Motor neuron (in vitro differentiated cells): Measurements from ENCODE around the gene HTR4. TPM values are rescaled to one million over a fixed set of nuclear protein-coding genes. Genes with fewer than 3 reads are reported as not detected.
A peak's percentile ranks its signal among the peaks of the same experiment; 100 is the strongest.
"Not testable (repeated sequence)": the region's sequence is repeated elsewhere in the genome, so short reads cannot be mapped to it uniquely, and the experiment has no call there.

Source experiments
- ATAC-seq, 8 experiments: fragments of 200-7000 bp; cut with Tn5 transposase; replicated peaks in 6 of 8; 2 replicates each; pipeline ENCODE4 v1.8.0; 2021; ENCODE audit warnings: mild to moderate bottlenecking in 8 of 8, moderate library complexity in 8 of 8
- H3K27ac ChIP-seq, 2 donors: fragments of 250-450 bp; sonication (Bioruptor Pico); 2 replicates each; pipeline ENCODE4 v1.9.0; 2021; ENCODE audit warnings: antibody characterized with exemption in 2 of 2, mild to moderate bottlenecking in 2 of 2, moderate library complexity in 1 of 2
- H3K4me1 ChIP-seq, 2 donors: fragments of 250-450 bp; sonication (Bioruptor Pico); replicated peaks in 1 of 2; 2 replicates each; pipeline ENCODE4 v1.6.1; 2021; ENCODE audit warnings: antibody characterized with exemption in 2 of 2, mild to moderate bottlenecking in 2 of 2, moderate library complexity in 1 of 2
- H3K4me3 ChIP-seq, 5 donors: fragments of 250-450 bp; sonication (Bioruptor Pico); 2 replicates each; pipeline ENCODE4 v1.9.0; 2021; ENCODE audit warnings: antibody characterized with exemption in 5 of 5, mild to moderate bottlenecking in 5 of 5, moderate library complexity in 4 of 5
- WGBS, 10 experiments: fragments of 450-650 bp; shearing (Covaris generic); methylation state at CpG; one replicate each; pipeline ENCODE4 v1.0.0; 2022; 5-methylcytosine and 5-hydroxymethylcytosine counted together
- in situ Hi-C, 9 experiments: fragments of 400-800 bp; cut with MboI; loops; one replicate each; pipeline ENCODE4 v1.15.0; 2021; ENCODE audit warnings: low sequenced_read_pairs in 9 of 9, low pct_unique_long_range_greater_than_20kb in 2 of 9; ENCODE audit not compliant: unreplicated experiment in 9 of 9
- total RNA-seq, 8 experiments: library from RNA; unstranded; fragments of 300-600 nt; gene quantifications; 2 replicates each; pipeline versions ENCODE4 v1.2.3 to v1.2.4, GENCODE V29; 2022

The HTR4 gene
- total RNA-seq, 8 experiments from 2014 or later: 0.13 to 0.81 (median 0.19) TPM; not detected in 2

- Histone ChIP-seq H3K27ac (no peak overlapping the region), H3K4me1 (no peaks in the 10 kb centered on the region), H3K4me3 (no peak overlapping the region)
- 47 to 94% (median 76%) methylated on average over 1 to 6 of the region's 6 CpGs for WGBS, 10 experiments
- in situ Hi-C loops: no loop called here
- ATAC-seq: no peak
Measured at GRCh38 chr5:148539851-148540250, 114.5 kb downstream of the HTR4 start.

GRCh38 chr5:148535190-148535589 lies 119.1 kb downstream of the HTR4 start:
- WGBS, 10 experiments: 0 to 67% (median 24%) methylated on average over 1 of the region's 1 CpG; no CpG with 5 or more reads in 2 of the 10 experiments
- in situ Hi-C loops: no loop called here
- no peak overlapping the region for H3K27ac ChIP-seq
- no peak overlapping the region for H3K4me3 ChIP-seq
- no peak for ATAC-seq
- H3K4me1 ChIP-seq: no peaks in the 10 kb centered on the region

GRCh38 chr5:148532969-148533670 lies 121.2 kb downstream of the HTR4 start:
- ATAC-seq: no peak
- Histone ChIP-seq H3K4me3 (no peak overlapping the region), H3K4me1 (no peaks in the 10 kb centered on the region), H3K27ac (no peak overlapping the region)
- WGBS, 10 experiments: 4 to 87% (median 62%) methylated on average over 1 to 5 of the region's 5 CpGs
- in situ Hi-C loops: no loop called here

GRCh38 chr5:148529450-148529849 lies 124.9 kb downstream of the HTR4 start:
- H3K4me1 ChIP-seq, H3K27ac ChIP-seq, in situ Hi-C loops, H3K4me3 ChIP-seq, ATAC-seq: not testable (repeated sequence)
- WGBS, 10 experiments: 21 to 100% (median 81%) methylated on average over 1 to 2 of the region's 2 CpGs; no CpG with 5 or more reads in 2 of the 10 experiments

- ATAC-seq: no peak
- H3K4me3 ChIP-seq: no peak overlapping the region
- H3K4me1 ChIP-seq: no peaks in the 10 kb centered on the region
- in situ Hi-C loops: no loop called here
- 18 to 100% (median 68%) methylated on average over 1 to 4 of the region's 5 CpGs; no CpG with 5 or more reads in 1 of the 10 experiments for WGBS, 10 experiments
- no peak overlapping the region for H3K27ac ChIP-seq
Measured at GRCh38 chr5:148524721-148525120, 129.6 kb downstream of the HTR4 start.

GRCh38 chr5:148523139-148523538 lies 131.2 kb downstream of the HTR4 start:
- WGBS, 10 experiments: 52 to 94% (median 75%) methylated on average over 1 to 5 of the region's 5 CpGs
- in situ Hi-C loops: no loop called here

GRCh38 chr5:148515460-148515859 lies 138.9 kb downstream of the HTR4 start:
- 0 to 94% (median 65%) methylated on average over 2 of the region's 2 CpGs for WGBS, 10 experiments
- Histone ChIP-seq H3K4me3 (no peak overlapping the region), H3K4me1 (no peaks in the 10 kb centered on the region), H3K27ac (no peak overlapping the region)
- no peak for ATAC-seq
- in situ Hi-C loops: no loop called here

More at GRCh38 chr5:148523139-148523538, 131.2 kb downstream of the HTR4 start:
- no peak overlapping the region for H3K27ac ChIP-seq
- H3K4me1 ChIP-seq: no peaks in the 10 kb centered on the region
- ATAC-seq: no peak
- no peak overlapping the region for H3K4me3 ChIP-seq

- Histone ChIP-seq H3K27ac (no peak overlapping the region), H3K4me3 (no peak overlapping the region), H3K4me1 (no peaks in the 10 kb centered on the region)
- in situ Hi-C loops: no loop called here
- ATAC-seq: no peak
Measured at GRCh38 chr5:148514344-148514743, 140.0 kb downstream of the HTR4 start.

GRCh38 chr5:148512498-148512897 lies 141.8 kb downstream of the HTR4 start:
- 21 to 100% (median 87%) methylated on average over 1 to 7 of the region's 9 CpGs; no CpG with 5 or more reads in 1 of the 10 experiments for WGBS, 10 experiments
- H3K4me3 ChIP-seq: no peak overlapping the region
- no peak overlapping the region for H3K27ac ChIP-seq
- no peaks in the 10 kb centered on the region for H3K4me1 ChIP-seq
- ATAC-seq: no peak
- in situ Hi-C loops: no loop called here

- in situ Hi-C loops: no loop called here
- H3K4me3 ChIP-seq: no peak overlapping the region
- no peak overlapping the region for H3K27ac ChIP-seq
- H3K4me1 ChIP-seq: no peaks in the 10 kb centered on the region
- 0 to 67% (median 21%) methylated on average over 1 of the region's 1 CpG; no CpG with 5 or more reads in 4 of the 10 experiments for WGBS, 10 experiments
- ATAC-seq: no peak
Measured at GRCh38 chr5:148511810-148512347, 142.4 kb downstream of the HTR4 start.

GRCh38 chr5:148509893-148510292 lies 144.4 kb downstream of the HTR4 start:
- no peaks in the 10 kb centered on the region for H3K4me1 ChIP-seq
- in situ Hi-C loops: no loop called here
- no peak for ATAC-seq
- no peak overlapping the region for H3K27ac ChIP-seq
- 31 to 95% (median 82%) methylated on average over 1 to 2 of the region's 2 CpGs; no CpG with 5 or more reads in 2 of the 10 experiments for WGBS, 10 experiments
- H3K4me3 ChIP-seq: no peak overlapping the region

GRCh38 chr5:148507648-148508047 lies 146.7 kb downstream of the HTR4 start:
- no peaks in the 10 kb centered on the region for H3K4me1 ChIP-seq
- no peak overlapping the region for H3K27ac ChIP-seq
- WGBS, 10 experiments: 8 to 100% (median 77%) methylated on average over 1 to 3 of the region's 3 CpGs
- ATAC-seq: peak in 1 of 8 experiments; percentile 56
- in situ Hi-C loops: no loop called here
- H3K4me3 ChIP-seq: no peak overlapping the region

- H3K4me1 ChIP-seq: no peaks in the 10 kb centered on the region
- H3K4me3 ChIP-seq: no peak overlapping the region
- H3K27ac ChIP-seq: no peak overlapping the region
- 14 to 90% (median 83%) methylated on average over 1 of the region's 1 CpG; no CpG with 5 or more reads in 5 of the 10 experiments for WGBS, 10 experiments
- ATAC-seq: peak in 1 of 8 experiments; percentile 52
- in situ Hi-C loops: no loop called here
Measured at GRCh38 chr5:148499452-148499851, 154.9 kb downstream of the HTR4 start.

- Histone ChIP-seq H3K4me1 (no peaks in the 10 kb centered on the region), H3K27ac (no peak overlapping the region), H3K4me3 (no peak overlapping the region)
- in situ Hi-C loops: no loop called here
- 0 to 100% (median 100%) methylated on average over 1 of the region's 1 CpG; no CpG with 5 or more reads in 3 of the 10 experiments for WGBS, 10 experiments
- no peak for ATAC-seq
Measured at GRCh38 chr5:148497757-148498156, 156.6 kb downstream of the HTR4 start.
